ENCODE measurements around the gene RALGAPA1.

Gene RALGAPA1

DNA sequence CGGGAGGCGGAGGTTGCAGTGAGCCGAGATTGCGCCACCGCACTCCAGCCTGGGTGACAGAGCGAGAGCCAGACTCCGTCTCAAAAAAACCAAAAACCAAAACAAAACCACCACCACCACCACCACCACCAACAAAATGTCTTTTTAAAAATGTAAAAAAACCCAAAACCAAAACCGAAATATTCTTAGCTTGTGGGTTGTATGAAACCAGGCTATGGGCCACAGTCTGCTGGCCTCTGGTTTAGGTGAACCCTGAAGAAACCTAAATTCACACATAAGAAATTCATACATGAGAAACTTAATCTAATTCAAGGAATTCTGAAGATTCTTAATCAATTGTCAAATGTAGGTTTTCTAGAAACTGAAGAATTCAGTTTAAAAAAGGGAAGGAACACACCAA is 237.5 kb downstream of the RALGAPA1 start:
- no peak for TF ChIP-seq GATA2 (IDR thresholded peaks at IDR 0.05; ENCODE audit: low read depth, low read length)
- no peak for TF ChIP-seq GATA3 (IDR thresholded peaks at IDR 0.05; ENCODE audit: low read depth, low read length)

- TF ChIP-seq GATA3 (IDR thresholded peaks at IDR 0.05; ENCODE audit: low read depth, low read length) (no peak), GATA2 (IDR thresholded peaks at IDR 0.05; ENCODE audit: low read depth, low read length) (no peak)
Measured at GRCh38 chr14:35565871-35566464, 243.1 kb downstream of the RALGAPA1 start.

GRCh38 chr14:35558680-35559079 is 250.4 kb downstream of the RALGAPA1 start:
- TF ChIP-seq GATA3 (IDR thresholded peaks at IDR 0.05; ENCODE audit: low read depth, low read length) (0 out of 2 replicates have a peak, but pooled peaks have one; percentile 13), GATA2 (IDR thresholded peaks at IDR 0.05; ENCODE audit: low read depth, low read length) (no peak)

GRCh38 chr14:35557221-35557747 is 251.8 kb downstream of the RALGAPA1 start:
- TF ChIP-seq GATA2 (IDR thresholded peaks at IDR 0.05; ENCODE audit: low read depth, low read length) (peak; percentile 63), GATA3 (IDR thresholded peaks at IDR 0.05; ENCODE audit: low read depth, low read length) (peak; percentile 95)

DNA sequence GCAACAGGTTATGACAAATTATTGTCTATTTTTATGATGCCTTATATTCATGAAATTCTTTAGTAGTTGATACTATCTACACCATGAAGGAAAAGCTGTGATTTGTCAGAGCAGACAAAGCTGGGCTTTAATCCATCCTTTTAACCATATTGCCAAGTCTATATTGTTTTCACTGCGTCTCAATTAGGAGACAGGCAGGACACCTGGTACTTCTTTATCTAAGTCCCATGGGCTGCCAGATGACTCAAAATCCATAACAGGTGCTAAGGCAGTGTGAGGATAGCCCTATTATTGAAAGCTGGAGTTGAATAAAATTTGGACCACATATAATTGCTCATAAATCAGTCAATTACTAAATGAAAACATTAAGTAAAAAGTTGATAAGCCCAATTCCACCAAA is 252.5 kb downstream of the RALGAPA1 start:
- TF ChIP-seq GATA3 (IDR thresholded peaks at IDR 0.05; ENCODE audit: low read depth, low read length) (peak; percentile 96), GATA2 (IDR thresholded peaks at IDR 0.05; ENCODE audit: low read depth, low read length) (peak; percentile 95)

DNA sequence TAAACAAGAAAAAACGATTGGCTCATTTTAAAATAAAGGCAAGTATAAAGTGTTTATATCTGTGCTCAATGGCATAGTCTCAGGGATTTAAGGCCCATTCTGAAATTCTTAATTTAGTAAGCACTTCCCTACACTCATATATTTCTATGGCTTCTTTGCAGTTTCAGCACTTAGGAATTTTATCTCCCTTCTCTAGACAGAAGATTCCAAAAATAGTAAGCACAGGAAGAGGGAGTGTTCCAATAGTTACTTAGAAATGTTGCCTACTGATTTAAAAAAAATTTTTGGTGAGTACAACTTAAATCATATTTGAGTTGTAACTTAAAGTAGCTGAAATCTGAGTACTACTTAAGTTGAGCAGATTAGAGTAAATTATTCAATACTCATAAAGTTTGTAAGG is 255.3 kb downstream of the RALGAPA1 start:
- TF ChIP-seq GATA2 (IDR thresholded peaks at IDR 0.05; ENCODE audit: low read depth, low read length) (no peak), GATA3 (IDR thresholded peaks at IDR 0.05; ENCODE audit: low read depth, low read length) (no peak)

DNA sequence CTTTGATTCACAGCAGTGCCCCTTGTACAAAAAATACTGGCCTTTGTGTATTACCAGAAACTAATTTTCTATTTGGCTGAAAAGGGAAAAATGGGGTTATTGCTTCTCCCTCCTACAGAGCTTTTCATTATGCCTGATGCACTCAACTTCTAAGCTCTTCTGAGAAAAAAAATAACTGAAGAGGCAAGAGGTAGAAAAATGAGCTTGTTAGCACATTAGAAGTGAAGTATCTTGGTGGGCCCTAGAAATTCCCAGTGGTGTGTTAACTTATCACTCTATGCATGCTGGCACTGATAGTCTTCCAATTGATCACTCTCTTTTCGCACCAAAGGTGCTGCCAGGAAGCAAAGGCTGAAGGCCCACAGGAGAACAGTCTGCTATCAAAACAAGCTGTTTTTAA is 258.0 kb downstream of the RALGAPA1 start:
- TF ChIP-seq GATA3 (IDR thresholded peaks at IDR 0.05; ENCODE audit: low read depth, low read length), result no peak
- no peak for TF ChIP-seq GATA2 (IDR thresholded peaks at IDR 0.05; ENCODE audit: low read depth, low read length)

GRCh38 chr14:35549551-35549950 is 259.5 kb downstream of the RALGAPA1 start:
- TF ChIP-seq GATA2 (IDR thresholded peaks at IDR 0.05; ENCODE audit: low read depth, low read length) (no peak), GATA3 (IDR thresholded peaks at IDR 0.05; ENCODE audit: low read depth, low read length) (peak; percentile 58; the same call in 1 of the 2 replicates)

DNA sequence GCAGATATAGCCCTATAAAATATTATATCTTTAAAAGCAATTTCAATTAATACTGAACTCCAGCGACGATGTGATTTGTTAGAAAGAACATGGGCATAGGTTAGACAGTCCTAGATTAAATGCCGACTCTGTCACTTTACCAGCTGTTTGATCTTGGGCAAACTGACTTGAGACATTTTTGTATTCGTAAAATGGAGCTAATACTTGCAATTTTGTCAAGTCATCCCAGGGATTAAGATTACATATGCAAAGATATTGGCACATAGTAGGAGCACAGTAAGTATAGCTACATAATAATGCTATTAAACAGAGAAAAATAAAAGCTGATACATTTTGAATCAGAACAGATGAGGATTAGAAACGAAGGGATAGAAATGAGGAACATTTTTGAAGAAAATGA is 266.1 kb downstream of the RALGAPA1 start:
- TF ChIP-seq GATA3 (IDR thresholded peaks at IDR 0.05; ENCODE audit: low read depth, low read length) (no peak), GATA2 (IDR thresholded peaks at IDR 0.05; ENCODE audit: low read depth, low read length) (no peak)

GRCh38 chr14:35539969-35540368 is 269.1 kb downstream of the RALGAPA1 start:
- TF ChIP-seq GATA2 (IDR thresholded peaks at IDR 0.05; ENCODE audit: low read depth, low read length) (no peak), GATA3 (IDR thresholded peaks at IDR 0.05; ENCODE audit: low read depth, low read length) (no peak)

DNA sequence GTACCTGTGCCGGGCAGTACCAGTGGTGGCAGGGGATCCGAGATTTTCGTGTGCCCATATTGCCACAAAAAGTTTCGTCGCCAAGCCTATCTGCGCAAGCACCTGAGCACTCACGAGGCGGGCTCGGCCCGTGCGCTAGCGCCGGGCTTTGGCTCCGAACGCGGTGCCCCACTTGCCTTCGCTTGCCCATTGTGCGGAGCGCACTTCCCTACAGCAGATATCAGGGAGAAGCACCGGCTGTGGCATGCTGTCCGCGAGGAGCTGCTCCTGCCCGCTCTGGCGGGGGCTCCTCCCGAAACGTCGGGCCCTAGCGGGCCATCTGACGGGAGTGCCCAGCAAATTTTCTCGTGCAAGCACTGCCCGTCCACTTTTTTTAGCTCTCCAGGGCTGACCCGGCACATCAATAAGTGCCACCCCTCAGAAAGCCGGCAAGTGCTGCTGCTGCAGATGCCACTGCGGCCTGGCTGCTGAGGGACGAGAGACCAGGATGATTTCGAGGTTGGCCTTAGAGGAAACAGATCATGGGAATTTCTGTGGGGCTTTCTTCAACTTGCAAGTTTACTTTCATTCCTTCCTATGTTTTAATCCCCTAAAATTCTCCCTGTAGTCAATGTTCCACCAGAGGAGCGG is 273.5 kb downstream of the RALGAPA1 start:
- TF ChIP-seq GATA3 (IDR thresholded peaks at IDR 0.05; ENCODE audit: low read depth, low read length), result no peak
- no peak for TF ChIP-seq GATA2 (IDR thresholded peaks at IDR 0.05; ENCODE audit: low read depth, low read length)

DNA sequence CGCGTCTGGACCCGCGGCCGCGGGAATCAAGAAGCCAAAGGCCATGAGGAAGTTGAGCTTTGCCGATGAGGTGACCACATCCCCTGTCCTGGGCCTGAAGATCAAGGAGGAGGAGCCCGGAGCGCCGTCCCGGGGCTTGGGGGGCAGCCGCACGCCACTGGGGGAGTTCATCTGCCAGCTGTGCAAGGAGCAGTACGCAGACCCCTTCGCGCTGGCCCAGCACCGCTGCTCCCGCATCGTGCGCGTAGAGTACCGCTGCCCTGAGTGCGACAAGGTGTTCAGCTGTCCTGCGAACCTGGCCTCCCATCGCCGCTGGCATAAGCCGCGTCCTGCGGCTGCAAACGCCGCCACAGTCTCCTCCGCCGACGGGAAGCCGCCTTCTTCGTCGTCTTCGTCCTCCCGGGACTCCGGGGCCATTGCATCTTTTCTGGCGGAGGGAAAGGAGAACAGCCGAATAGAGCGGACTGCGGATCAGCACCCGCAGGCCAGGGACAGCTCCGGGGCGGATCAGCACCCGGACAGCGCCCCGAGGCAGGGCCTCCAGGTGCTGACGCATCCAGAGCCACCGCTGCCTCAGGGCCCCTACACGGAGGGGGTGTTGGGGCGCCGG is 274.1 kb downstream of the RALGAPA1 start:
- no peak for TF ChIP-seq GATA3 (IDR thresholded peaks at IDR 0.05; ENCODE audit: low read depth, low read length)
- TF ChIP-seq GATA2 (IDR thresholded peaks at IDR 0.05; ENCODE audit: low read depth, low read length), result no peak; the same call in 1 of the 2 replicates

- TF ChIP-seq GATA3 (IDR thresholded peaks at IDR 0.05; ENCODE audit: low read depth, low read length), result no peak
- TF ChIP-seq GATA2 (IDR thresholded peaks at IDR 0.05; ENCODE audit: low read depth, low read length), result no peak; the same call in 1 of the 2 replicates
Measured at GRCh38 chr14:35534208-35534872, 274.8 kb downstream of the RALGAPA1 start.
